Medulla oblongata (tissue), 1 donor: ENCODE data around the gene SCLY.

Source experiments
- DNase-seq: peaks from one replicate; pipeline ENCODE4 v3.0.0-alpha.2; 2015; ENCODE audit errors: extremely low spot score

The SCLY gene

GRCh38 chr2:238127165-238128060 lies 66.6 kb downstream of the SCLY start:
- no peak for DNase-seq

- no peak for DNase-seq
Observed at GRCh38 chr2:238128061-238128440, 67.2 kb downstream of the SCLY start.

DNA sequence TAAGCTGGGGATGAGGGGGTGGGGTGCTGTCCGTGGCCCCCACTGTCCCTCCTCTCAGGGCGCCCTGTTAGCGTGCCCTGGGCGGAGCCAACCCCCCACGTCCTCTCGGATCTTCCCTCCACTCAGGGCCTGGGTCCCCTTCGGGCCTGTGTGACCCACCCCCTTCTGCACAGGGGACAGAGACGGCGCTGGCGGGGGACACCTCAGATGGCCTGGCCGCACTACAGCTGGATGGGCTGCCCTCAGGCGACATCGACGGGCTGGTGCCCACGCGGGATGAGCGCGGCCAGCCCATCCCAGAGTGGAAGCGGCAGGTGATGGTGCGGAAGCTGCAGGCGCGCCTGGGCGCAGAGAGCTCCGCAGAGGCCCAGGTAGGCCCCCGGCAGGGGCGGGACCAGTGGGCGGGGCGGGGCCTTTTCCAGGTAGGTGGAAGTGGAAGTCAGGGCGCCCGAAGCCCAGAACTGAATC lies 67.8 kb downstream of the SCLY start:
- no peak for DNase-seq

- no peak for DNase-seq
Observed at GRCh38 chr2:238129166-238130010, 68.6 kb downstream of the SCLY start.

DNA sequence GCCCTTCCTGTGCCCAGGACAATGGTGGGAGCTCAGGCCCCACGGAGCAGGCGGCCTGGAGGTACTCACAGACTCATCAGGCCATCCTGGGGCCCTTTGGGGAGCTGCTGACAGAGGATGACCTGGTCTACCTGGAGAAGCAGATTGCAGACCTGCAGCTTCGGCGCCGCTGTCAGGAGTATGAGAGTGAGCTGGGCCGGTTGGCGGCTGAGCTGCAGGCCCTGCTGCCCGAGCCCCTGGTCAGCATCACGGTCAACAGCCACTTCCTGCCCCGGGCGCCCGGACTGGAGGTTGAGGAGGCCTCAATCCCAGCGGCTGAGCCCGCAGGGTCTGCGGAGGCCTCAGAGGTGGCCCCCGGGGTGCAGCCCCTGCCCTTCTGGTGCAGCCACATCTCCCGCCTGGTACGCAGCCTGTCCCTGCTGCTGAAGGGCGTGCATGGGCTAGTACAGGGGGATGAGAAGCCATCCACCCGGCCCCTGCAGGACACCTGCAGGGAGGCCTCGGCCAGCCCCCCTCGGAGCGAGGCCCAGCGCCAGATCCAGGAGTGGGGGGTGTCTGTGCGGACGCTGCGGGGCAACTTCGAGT lies 69.4 kb downstream of the SCLY start:
- DNase-seq = no peak

DNA sequence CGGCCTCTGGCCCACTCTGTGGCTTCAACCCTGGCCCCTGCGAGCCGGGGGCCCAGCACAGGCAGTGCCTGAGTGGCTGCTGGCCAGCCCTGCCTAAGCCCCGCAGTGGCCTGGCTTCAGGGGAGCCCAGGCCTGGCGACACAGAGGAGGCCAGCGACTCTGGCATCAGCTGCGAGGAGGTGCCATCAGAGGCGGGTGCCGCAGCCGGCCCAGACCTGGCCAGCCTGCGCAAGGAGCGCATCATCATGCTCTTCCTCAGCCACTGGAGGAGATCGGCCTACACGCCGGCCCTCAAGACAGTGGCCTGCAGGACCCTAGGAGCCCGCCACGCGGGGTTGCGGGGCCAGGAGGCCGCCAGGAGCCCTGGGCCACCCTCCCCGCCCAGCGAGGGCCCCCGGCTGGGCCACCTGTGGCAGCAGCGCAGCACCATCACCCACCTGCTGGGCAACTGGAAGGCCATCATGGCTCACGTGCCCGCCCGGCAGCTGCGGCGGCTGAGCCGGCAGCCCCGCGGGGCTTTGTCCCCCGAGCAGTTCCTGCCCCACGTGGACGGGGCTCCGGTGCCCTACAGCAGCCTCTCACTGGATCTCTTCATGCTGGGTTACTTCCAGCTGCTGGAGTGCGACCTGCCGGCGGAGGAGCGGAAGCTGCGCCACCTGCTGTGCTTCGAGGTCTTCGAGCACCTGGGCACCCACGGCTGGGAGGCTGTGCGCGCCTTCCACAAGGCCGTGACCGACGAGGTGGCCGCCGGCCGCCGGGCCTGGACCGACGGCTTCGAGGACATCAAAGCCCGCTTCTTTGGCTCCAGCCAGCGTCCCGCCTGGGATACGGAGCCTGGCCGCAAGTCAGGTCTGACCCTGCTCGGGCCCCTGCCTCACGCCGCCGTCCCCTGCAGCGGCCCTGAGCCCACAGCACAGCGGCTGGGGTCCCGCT lies 70.2 kb downstream of the SCLY start:
- no peak for DNase-seq

DNA sequence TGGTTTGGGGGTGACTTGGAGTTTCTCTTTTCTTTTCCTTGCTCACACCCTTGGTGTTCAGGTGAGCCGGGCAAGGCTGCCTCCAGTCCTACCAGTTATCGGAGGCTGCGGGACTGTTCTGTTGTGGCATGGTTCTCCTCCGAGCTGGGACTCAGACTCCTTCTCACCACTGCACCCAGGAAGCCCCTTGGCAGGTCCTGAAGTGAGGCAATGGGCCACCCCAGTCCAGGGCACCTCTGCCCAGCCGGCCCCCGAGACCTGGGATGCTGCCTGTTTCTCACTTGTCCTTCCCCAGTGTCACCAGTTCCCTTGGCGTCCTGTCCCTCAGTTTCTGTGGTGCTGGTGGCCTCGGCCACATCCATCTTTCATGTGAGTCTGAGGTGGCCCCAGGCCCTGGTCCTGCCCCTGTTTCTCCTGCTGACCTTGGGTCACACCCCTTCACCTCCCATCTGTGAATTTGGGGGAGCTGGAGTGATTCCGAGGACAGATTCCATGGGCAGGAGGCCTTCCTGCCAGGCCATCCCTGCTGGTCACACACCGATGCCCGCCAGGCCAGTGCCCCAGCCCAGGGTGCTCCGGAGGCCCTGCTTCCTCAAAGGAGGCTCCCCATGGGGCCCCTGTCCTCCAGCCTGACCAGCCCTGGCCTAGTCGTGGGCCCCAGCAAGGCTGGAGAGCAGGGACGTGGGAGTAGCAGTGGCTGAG lies 71.1 kb downstream of the SCLY start:
- no peak for DNase-seq

GRCh38 chr2:238132463-238133450 lies 72.0 kb downstream of the SCLY start:
- DNase-seq = no peak

GRCh38 chr2:238133499-238134392 lies 72.9 kb downstream of the SCLY start:
- DNase-seq = no peak

DNA sequence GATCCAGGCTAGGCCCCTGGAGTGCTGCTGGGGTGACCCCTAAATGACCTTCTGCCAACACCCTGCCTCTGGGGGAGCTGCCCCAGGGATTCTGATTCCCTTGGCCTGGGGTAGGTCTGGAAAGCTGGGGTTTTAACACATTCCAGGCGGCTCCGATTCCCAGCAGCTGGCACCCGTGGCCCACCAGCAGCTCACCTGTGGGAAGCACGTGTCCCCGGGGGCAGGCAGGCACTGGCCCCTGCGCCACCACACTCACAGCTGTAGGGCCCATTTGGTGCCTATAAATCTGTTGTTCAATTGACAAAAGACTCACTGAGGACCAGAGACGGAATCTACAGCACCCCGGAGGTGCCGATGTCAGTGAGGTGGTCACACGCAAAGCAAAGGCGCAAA lies 73.6 kb downstream of the SCLY start:
- no peak for DNase-seq

GRCh38 chr2:238135601-238136150 lies 74.9 kb downstream of the SCLY start:
- DNase-seq = no peak

DNA sequence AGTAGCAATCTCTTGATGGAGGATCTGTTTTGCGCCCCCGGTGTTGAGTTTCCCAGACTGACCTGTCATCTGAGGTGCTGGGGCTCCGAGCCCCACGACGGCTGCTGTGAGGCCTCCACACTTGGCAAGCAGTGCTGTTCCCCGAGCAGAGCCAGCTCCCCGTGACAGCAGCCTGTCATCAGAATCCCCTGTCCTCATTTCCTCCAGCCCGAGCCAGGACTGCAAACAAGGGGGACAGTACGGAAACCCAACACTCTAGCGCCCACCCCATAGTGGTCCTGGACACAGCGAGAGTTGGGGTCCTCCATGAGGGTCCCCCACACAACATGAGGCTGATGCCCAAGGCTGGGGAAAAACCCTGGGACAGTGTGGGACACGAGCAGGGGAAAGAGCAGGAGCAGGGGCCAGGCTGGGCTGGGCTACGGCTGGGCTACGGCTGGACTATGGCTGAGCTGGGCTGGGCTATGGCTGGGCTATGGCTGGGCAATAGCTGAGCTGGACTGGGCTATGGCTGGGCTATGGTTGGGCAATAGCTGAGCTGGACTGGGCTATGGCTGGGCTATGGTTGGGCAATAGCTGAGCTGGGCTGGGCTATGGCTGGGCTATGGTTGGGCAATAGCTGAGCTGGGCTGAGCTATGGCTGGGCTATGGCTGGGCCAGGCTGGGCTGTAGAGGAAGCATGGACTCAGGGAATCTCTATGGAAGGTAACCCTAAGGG lies 76.2 kb downstream of the SCLY start:
- no peak for DNase-seq

DNA sequence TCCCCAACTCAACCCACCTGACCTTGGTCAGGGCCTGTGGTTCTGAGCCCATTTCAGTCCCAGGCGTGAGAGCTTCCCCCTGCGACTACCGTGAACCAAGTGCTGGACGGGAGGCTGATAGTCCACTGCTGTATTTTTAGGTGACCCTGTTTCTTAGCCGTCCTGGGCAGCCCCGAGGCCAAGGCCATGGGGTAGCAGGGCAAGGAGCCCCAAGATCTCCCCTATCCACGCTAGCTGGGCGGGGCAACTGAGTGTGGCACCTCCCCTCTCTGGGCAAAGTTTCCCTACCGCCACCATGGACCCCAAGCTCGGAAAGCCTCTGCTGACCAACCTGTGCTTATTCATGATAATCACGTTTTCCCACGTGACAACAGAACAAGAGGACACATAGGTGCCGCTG lies 77.1 kb downstream of the SCLY start:
- DNase-seq = no peak

GRCh38 chr2:238138331-238139195 lies 77.8 kb downstream of the SCLY start, which contains the start of gene KLHL30:
Gene KLHL30, plus strand, starts transcription at chr2:238138668. Its CDS starts 2,087 bp downstream, at chr2:238140755.
- DNase-seq = no peak

DNA sequence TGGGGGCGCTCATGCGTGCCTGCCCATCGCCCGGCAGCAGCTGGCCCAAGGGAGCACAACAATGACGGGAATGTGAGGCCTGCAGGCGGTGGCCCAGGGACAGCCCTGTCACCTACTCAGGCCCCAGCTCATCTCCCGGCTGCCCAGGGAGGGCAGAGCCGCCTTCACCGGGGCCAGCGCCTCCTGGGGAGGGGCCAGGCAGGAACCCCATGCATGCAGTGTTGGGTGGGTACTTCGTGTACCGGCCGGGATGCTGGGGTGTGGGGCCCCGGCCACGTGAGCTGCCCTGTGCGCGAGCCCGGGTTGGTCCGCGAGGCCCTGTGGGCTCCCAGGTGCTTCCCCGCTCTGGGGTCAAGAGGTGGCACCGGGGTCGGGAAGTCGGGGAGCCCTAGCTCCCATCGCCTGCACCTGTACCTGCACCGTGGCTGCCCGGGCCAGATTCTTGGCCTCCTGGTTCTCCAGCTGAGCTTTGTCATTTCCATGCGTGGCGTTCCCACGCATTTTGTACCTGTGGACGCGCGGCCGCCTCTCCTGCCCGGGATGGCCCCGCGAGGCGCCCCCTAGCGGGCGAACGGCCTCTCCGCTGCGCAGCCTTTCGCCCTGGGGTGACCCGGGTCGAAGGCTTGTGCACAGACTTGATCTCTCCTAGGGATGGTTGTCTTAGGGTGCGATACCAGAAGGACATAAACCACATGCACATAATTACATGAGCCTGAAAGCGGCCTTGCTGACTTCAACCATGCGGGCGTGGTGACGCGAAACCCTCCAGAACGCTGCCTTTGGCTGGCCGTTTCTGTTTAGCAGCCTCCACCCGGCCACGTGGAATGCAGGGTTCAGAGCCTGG lies 78.6 kb downstream of the SCLY start:
- no peak for DNase-seq
